Gastrocnemius medialis (tissue), 4 donors: ENCODE measurements around the gene IFT88.

ENCODE experiments used
- POLR2A ChIP-seq, 2 donors: fragments of 450-650 bp; IDR thresholded peaks; one replicate each; pipeline ENCODE4 v1.6.1; 2017; ENCODE audit warnings: antibody characterized with exemption in 2 of 2, mild to moderate bottlenecking in 2 of 2, moderate library complexity in 2 of 2
- TF ChIP-seq, protein P1 (sequence below), 5 experiments: fragments of 450-650 bp in 3 of 5; fragments of 200-600 bp in 2 of 5; sonication (generic) in 2 of 5; IDR thresholded peaks in 4 of 5; conservative IDR thresholded peaks in 1 of 5; 1 replicate in 4 of 5; 2 replicates in 1 of 5; pipeline ENCODE4 v1.5.1; 2016 to 2019; ENCODE audit warnings: antibody characterized with exemption in 5 of 5, mild to moderate bottlenecking in 3 of 5, moderate library complexity in 3 of 5

- no peak for TF ChIP-seq POLR2A (IDR thresholded peaks at IDR 0.05)
- TF ChIP-seq, protein P1, sequence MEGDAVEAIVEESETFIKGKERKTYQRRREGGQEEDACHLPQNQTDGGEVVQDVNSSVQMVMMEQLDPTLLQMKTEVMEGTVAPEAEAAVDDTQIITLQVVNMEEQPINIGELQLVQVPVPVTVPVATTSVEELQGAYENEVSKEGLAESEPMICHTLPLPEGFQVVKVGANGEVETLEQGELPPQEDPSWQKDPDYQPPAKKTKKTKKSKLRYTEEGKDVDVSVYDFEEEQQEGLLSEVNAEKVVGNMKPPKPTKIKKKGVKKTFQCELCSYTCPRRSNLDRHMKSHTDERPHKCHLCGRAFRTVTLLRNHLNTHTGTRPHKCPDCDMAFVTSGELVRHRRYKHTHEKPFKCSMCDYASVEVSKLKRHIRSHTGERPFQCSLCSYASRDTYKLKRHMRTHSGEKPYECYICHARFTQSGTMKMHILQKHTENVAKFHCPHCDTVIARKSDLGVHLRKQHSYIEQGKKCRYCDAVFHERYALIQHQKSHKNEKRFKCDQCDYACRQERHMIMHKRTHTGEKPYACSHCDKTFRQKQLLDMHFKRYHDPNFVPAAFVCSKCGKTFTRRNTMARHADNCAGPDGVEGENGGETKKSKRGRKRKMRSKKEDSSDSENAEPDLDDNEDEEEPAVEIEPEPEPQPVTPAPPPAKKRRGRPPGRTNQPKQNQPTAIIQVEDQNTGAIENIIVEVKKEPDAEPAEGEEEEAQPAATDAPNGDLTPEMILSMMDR (IDR thresholded peaks at IDR 0.05 in 4 of 5, conservative IDR thresholded peaks at IDR 0.05 in 1 of 5): no peak
These were observed 150.9 kb downstream of the IFT88 start for GRCh38 chr13:20717581-20718542.
